ENCODE measurements around the gene SLIT3.

The SLIT3 gene

GRCh38 chr5:169244812-169245211, 56.1 kb downstream of the SLIT3 start:
- no peak for TF ChIP-seq MYC (IDR thresholded peaks at IDR 0.05; ENCODE audit: low read depth, low read length)
- TF ChIP-seq CTCF (IDR thresholded peaks at IDR 0.05; ENCODE audit: low read depth, low read length): no peak
- TF ChIP-seq MAX (IDR thresholded peaks at IDR 0.05; ENCODE audit: low read depth, low read length): no peak
- no peak for TF ChIP-seq POLR2A (IDR thresholded peaks at IDR 0.05; ENCODE audit: extremely low read depth, insufficient read length)
- no peak overlapping the region for H3K4me3 ChIP-seq (ENCODE audit: low read depth, low read length)
- no peak for DNase-seq (ENCODE audit: low read depth)

- DNase-seq (ENCODE audit: low read depth): no peak
- no peak overlapping the region for H3K4me3 ChIP-seq (ENCODE audit: low read depth, low read length)
- no peak for TF ChIP-seq MAX (IDR thresholded peaks at IDR 0.05; ENCODE audit: low read depth, low read length)
- TF ChIP-seq POLR2A (IDR thresholded peaks at IDR 0.05; ENCODE audit: extremely low read depth, insufficient read length): no peak
- TF ChIP-seq CTCF (IDR thresholded peaks at IDR 0.05; ENCODE audit: low read depth, low read length): no peak
- no peak for TF ChIP-seq MYC (IDR thresholded peaks at IDR 0.05; ENCODE audit: low read depth, low read length)
Measured at GRCh38 chr5:169243651-169244422, 57.1 kb downstream of the SLIT3 start.

GRCh38 chr5:169242849-169243186, 58.1 kb downstream of the SLIT3 start:
- no peak for DNase-seq (ENCODE audit: low read depth)
- no peak for TF ChIP-seq POLR2A (IDR thresholded peaks at IDR 0.05; ENCODE audit: extremely low read depth, insufficient read length)
- TF ChIP-seq MYC (IDR thresholded peaks at IDR 0.05; ENCODE audit: low read depth, low read length): no peak
- TF ChIP-seq CTCF (IDR thresholded peaks at IDR 0.05; ENCODE audit: low read depth, low read length): no peak
- no peak for TF ChIP-seq MAX (IDR thresholded peaks at IDR 0.05; ENCODE audit: low read depth, low read length)
- H3K4me3 ChIP-seq (ENCODE audit: low read depth, low read length): no peak overlapping the region

- TF ChIP-seq MYC (IDR thresholded peaks at IDR 0.05; ENCODE audit: low read depth, low read length) (no peak), CTCF (IDR thresholded peaks at IDR 0.05; ENCODE audit: low read depth, low read length) (no peak), MAX (IDR thresholded peaks at IDR 0.05; ENCODE audit: low read depth, low read length) (no peak), POLR2A (IDR thresholded peaks at IDR 0.05; ENCODE audit: extremely low read depth, insufficient read length) (no peak)
- no peak overlapping the region for H3K4me3 ChIP-seq (ENCODE audit: low read depth, low read length)
- no peak for DNase-seq (ENCODE audit: low read depth)
Measured at GRCh38 chr5:169242175-169242848, 58.6 kb downstream of the SLIT3 start.

- TF ChIP-seq CTCF (IDR thresholded peaks at IDR 0.05; ENCODE audit: low read depth, low read length) (no peak), MAX (IDR thresholded peaks at IDR 0.05; ENCODE audit: low read depth, low read length) (no peak), POLR2A (IDR thresholded peaks at IDR 0.05; ENCODE audit: extremely low read depth, insufficient read length) (no peak), MYC (IDR thresholded peaks at IDR 0.05; ENCODE audit: low read depth, low read length) (no peak)
- H3K4me3 ChIP-seq (ENCODE audit: low read depth, low read length): no peak overlapping the region
- DNase-seq (ENCODE audit: low read depth): no peak
Measured at GRCh38 chr5:169229342-169229892, 71.5 kb downstream of the SLIT3 start.

Data from NB4 (cell line).